NCI-H146 (cell line): ENCODE data around the gene RGS3.
"Not testable (repeated sequence)": the region's sequence is repeated elsewhere in the genome, so short reads cannot be mapped to it uniquely, and the experiment has no call there.

ENCODE experiments used
- DNase-seq: peaks from one replicate; lab custom pipeline; 2025; lab: John Stamatoyannopoulos, UW

RGS3 gene

DNA sequence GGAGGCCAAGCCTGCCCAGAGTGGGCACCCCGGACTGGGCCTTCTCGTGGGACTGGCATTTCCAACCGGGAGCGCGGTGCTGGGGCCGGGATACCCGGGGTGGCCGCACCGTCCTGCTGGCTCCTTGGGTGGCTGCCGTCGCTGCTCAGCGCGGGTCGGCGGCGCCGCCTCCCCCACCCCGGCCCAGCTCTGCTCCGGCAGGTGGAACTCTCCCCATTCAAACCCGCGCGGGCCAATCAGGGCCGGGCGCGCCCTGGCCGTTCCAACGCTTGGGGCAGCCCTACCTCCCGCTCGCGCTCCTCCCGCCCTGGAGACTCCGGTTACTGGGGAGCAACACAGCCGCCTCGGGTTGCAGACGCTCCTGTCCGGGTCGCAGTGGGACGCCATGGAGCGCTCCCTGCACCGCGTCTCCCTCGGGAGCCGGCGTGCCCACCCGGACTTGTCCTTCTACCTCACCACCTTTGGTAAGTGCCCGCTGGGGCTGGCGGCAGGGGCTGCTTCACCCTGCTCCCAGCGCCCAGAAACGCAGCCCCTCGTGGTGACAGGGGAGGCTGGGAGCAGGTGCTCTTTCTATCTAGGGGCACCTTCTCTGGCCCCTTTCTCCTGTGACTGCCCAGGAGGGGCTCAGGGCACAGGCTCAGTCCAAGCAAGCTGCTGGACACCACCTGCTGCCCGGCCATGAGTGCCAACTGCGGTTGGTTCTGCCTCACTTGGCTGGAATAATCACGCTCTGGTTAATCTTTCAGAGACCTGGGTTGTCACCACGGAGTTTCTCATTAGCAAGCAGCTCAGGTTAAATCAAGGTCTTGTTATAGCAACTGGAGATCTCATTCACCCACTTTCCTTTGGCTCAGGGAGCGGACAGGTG is at the start of gene RGS3:
RGS3 (plus strand) TSS at position 310 of the 868 bp plus-strand sequence; CDS start at position 386, 76 bp downstream.
- peak; percentile 82 for DNase-seq

DNA sequence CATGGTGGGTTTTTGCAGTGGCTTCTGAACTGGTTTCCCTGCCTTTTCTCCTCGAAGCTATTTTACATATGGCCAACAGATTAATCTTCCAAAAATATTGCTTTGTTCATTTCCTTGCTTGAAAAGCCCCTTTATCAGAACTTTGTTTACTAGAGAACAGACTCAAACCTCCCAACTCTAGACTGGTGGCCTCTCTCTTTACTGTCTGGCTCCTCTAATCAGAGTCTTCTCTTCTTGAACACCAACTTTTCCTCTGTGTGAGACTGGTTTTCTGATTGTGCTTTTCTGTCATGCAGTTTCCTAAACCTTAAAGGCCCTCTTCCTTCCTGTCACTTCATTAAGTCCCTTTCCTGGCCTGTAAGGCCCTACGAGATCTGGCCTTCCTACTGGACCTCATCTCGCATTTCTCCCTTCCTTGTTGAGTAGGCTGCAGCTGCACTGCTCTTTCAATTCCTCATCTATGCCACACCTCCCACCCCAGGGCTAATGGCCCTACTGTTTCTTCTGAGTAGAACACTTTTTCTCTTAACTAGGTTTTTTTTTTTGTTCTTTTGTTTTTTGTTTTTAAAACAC is 47.3 kb upstream of the RGS3 start:
- no peak for DNase-seq

DNA sequence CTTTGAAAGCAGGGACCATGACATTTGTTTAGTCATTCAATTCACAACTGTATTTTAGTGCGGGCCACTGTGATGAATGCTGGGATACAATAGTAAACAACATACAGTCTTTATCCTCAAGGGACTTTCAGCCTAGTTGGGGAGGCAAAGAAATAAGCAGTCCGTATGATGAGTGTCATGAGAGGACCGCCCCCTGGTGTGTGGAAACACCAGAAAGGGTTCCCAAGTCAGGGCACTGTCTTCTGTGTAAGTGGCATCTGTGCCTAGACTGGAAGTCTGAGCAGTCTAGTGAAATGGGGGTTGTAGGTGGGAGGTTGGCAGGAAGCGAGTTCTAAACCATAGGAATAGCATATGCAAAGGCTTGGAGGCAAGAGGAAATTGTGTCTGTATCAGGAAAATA is 46.2 kb upstream of the RGS3 start:
- DNase-seq, result no peak

DNA sequence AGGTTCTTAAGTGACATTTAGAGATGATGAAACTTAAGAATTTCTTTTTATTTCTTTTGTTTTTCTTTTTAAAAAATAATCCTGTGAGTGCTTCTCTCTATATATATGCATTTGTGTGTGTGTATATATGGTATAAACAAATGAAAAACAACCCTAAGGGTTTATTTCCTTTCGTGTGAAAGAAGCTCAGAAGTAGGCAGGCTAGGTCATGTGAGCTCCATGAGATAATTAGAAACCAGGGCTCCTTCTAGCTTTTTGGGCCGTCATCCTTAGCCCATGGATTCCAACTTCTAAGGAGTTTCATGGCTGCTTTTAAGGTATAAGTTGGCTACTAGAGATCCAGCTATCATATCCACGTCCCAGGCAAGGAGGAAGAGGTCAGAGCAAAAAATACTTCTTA is 41.8 kb upstream of the RGS3 start:
- no peak for DNase-seq

DNA sequence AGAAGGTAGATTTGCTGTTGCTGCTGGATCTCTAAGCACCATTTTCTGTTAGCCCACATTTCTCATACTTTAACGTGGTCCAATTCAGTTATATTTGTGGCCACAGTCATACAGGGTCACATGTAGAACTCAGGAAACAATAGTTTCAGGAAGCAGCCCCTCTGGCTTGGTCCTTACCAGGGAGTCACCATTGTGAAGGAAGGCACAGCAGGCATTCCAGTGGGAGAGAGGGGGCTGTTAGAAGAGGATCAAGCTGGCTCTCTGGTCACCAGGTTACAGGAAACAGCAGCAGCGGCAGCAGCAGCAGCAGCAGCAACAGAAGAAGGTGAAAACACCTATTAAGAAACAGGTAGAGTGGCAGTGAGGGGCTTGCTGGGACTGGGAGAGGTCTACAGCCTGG is 38.5 kb upstream of the RGS3 start:
- peak; percentile 24 for DNase-seq

DNA sequence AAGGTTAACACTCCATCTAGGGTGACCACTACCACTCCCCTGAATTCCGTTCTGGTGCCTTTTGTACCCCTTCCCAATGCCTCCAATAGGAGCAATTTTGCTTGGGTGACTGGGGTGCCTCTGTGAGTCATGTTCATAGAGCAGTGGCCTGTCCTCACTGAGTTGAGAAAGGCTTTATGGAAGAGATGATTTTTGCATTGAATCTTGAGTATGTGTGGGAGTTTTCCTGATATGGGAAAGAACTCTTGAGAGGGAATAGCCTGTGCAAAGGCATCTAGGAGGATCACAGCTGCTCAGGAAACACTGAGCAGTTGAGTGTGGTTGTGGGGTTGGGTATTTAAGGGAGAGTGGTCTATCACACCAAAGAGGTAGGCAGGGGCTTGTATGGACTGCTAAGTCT is 36.8 kb upstream of the RGS3 start:
- DNase-seq, result no peak

DNA sequence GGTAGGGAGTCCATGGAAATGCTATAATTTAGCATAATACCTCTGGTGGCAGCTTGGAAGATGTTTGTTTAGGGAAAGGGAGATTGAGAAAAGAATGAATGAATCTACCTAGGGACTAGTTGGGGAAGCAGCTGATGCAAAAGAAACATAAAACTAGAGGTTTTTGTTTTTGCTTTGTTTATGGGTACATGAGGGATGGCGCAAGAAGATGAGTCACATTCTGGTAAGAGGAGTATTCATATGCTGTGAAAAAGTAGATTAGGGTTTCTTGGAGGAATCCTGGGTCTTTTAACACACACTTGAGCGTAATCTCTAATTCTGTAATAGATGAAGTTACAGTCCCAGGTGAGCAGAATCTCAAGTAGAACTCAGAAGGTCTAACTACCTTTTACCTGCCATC is 35.9 kb upstream of the RGS3 start:
- DNase-seq, result no peak

DNA sequence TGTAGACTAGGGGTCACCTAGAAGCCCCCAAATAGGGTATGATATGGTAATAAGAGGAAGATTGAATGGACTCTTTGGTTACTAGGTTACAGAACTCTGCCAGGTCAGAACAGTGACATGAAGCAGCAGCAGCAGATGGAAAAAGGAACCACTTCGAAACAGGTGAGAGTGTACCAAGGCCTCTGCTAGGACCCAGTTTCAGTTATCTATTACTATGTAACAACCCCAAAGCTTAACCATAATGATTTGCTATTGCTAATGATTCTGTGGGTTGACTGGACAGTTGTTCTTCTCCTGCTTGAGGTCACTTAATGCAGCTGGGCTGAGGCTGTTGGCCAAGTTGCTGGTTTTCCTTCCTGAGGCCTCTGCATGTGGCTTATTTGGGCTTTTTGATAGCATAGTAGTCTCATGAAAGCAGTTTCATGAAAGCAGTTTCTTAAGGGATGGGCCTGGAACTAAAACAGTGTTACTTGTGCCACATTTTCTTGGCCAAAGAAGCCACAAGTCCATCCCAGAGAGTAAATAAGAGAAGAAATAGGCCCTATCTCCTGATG is 35.4 kb upstream of the RGS3 start:
- no peak for DNase-seq

DNA sequence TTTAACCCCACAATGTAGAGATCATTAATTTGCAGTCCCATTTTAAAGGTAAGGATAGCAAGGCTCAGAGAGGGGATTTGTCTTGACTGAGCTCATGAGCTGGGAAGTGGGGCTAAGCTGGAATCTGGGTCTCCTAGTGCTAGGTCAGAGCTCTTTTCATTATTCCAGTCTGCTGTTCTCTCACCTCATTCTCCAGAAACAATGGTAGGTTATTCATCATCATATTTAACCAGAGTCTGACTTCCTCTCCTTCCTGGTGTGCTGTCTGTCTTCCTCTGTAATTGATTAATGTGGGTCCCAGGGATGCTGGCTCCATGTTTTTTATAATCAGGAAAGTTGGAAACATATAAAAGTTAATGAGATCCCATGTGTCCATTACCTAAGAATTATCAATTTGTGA is 32.3 kb upstream of the RGS3 start:
- no peak for DNase-seq

DNA sequence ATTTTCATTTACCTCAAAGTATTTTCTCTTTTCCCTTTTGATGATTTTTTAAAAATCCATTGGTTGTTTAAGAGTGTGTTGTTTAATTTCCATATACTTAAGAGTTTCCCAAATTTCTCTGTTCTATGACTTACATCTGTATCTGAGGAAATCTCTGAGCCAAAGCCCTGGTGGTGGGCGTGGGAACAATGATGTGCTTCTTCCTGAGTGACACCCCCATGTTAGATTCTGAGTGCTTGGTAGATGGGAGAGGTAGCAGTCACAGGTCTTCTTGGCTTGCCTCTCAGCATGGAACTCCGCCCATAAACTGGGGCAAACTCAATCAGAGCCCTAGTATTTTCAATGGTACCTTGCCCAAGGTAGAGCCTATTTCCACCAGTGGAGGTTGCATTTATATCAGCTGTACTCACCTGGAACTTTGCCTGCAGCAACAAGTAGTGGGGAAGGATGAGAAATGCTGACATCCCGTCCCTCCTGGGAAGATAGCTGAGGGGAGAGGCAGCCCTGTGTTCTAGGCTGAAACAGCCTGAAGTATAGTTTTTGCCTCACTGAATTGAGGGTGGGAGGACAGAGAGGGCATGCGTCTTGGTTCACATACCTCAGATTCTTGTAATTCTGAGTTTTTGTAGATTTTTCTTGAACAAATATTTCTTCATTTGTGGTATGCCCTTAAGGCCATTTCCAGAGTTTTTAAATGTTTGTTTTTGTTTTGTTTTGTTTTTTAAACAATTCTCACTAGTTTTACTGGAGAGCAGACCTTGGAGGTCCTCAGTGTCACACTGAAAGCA is 26.6 kb upstream of the RGS3 start:
- no peak for DNase-seq

DNA sequence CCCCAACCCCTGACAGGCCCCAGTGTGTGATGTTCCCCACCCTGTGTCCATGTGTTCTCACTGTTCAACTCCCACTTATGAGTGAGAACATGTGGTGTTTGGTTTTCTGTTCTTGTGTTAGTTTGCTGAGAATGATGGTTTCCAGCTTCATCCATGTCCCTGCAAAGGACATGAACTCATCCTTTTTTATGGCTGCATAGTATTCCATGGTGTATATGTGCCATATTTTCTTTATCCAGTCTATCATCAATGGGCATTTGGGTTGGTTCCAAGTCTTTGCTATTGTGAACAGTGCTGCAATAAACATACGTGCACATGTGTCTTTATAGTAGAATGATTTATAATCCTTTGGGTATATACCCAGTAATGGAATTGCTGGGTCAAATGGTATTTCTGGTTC is 25.8 kb upstream of the RGS3 start:
- not testable (repeated sequence) for DNase-seq

DNA sequence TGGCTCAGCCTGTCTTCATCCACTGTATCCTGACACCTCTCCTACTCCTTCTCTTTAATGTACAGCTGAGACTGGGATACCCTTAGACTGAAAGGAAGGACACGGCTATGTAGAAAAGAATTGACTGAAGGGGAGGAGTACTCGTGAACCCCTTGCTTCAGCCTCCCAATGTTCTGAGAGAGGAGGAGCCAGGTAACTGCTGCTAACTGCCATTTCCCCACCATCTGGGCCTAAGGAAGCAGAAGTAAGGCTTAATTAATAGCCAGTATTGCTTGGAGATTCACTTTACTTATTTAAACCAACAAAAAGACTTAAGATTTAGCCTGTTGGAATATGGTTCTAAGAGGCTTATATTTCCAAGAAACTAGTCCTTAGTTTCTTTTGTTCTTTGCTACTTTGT is 18.8 kb upstream of the RGS3 start:
- no peak for DNase-seq

DNA sequence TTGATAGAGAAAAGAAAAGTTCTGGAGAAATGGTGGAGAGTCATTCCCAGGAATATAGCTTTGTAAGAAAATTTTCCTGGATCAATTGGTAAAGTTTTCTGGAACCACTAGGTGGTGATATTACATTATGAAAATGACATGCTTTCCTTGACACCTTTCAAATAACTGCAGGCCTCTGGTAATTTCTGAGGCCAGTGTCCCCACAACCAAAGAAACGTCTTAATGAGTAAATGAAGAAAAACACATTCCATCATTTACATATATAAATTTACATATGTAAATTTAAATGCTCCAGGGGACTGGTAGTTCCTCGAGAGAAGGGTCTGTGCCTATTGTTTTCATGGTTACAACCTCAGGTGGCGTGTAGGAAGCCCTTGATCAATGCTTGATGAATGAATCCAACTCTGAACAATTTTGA is 17.2 kb upstream of the RGS3 start:
- peak; percentile 38 for DNase-seq

DNA sequence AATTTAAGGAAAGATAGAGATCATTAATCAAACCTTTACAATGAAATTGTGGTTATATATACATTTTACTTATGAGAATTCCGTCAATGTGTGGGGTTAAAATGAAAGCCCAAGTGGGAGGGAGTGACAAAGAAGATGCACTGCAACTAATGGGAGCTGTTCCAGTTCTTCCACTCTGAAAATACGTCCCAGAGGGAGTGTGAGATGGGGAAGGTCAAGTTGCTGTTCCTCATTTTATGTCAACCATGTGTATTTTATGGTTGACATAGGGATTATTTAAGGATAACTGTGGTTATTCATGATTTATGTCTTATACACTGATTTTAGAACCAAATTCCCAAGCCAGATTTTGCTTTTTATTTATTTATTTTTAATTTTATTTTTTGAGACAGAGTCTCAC is 14.2 kb upstream of the RGS3 start:
- no peak for DNase-seq

DNA sequence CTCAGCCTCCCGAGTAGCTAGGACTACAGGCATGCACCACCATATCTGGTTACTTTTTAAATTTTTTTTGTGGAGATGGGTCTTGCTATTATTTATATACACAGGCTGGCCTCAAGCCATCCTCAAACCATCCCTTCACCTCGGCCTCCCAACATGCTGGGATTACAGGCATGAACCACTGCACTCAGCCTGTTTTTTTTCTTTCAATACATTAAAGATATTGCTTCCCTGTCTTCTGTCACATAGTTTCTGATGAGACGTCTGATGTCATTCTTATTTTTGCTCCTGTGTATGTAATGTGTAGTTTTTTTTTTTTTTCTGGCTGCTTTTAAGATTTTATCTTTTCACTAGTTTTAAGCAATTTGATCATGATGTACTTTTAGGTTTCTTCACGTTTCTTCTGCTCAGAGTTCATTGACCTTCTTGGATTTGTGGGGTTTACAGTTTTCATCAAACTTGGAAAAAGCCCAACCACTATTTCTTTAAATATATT is 11.4 kb upstream of the RGS3 start:
- DNase-seq, result no peak

DNA sequence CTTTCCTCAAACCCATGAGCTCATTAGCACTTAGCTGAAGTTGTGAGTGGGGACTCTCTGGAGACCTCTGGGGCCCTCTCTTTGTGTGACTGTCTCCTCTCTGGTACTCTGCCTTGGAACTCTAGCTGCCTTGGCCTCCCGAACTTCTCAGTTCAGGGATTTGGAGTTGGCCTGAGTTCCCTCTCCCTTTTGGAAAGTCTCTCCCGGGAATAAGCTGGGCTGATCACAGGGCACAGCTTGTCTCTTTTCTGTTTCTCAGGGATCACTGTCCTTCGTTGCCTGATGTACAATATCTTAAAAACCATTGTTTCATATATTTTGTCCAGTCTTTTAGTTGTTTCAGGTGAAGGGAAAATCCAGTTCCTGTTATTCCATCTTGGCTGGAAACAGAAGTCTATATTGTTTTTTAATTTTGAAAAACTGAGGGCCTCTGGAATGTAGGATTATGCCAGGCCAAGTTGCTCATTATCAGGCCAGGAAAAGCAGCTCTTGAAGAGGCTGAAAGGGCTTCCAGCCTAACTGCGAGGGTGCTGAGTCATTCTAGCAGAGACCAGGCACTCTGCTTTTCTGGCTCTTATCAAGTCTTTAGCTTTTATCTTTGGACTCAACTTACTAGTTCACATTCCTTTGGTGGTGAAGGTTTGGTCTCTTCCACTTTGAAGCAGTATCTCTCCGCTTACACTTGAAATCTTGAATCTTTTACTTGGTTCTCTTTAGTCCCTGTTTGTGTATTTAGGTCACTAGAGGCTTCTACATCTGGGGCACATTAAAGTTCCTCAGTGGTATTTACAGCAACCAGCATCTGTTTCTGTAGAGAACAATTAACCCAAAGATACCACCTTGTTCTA is 8.4 kb upstream of the RGS3 start:
- DNase-seq, result no peak

DNA sequence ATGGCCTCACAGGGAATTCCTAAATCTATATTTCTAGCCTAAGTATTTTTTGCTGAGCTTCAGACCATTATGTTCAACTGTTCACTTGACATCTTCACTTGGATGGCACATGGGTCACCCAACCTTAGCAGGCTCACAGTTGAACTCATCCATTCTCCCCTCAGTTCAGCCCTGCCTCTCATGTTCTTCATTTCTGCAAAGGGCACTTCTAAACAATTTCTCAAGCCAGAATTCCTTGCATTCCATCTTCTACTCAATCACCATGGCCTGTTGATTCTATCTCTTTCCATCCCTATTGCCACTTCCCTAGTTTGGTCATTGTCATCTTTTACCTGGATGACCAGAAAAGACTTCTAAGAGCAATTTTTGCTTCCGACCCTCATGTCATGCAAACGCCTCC is 7.3 kb upstream of the RGS3 start:
- DNase-seq, result no peak

DNA sequence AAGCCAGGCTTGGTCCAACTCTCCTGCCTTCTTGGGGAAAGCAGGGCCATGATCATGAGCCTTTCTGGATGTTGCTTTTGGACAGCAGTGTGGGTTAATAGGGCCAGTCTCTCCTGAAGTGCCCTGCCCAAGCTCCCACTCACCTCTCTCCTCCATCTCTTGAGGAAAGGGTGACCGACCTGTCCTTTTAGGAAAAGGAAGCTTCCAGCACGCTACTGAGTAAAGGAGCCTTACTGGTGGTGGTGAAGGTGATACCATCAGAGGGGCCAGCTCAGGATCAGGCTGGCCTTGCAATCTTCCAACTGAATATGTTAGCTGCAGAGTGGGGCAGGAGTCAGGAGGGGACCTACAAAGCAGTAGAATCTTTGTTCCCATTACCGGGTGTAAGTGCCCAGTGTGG is 2.2 kb upstream of the RGS3 start:
- DNase-seq, result no peak

DNA sequence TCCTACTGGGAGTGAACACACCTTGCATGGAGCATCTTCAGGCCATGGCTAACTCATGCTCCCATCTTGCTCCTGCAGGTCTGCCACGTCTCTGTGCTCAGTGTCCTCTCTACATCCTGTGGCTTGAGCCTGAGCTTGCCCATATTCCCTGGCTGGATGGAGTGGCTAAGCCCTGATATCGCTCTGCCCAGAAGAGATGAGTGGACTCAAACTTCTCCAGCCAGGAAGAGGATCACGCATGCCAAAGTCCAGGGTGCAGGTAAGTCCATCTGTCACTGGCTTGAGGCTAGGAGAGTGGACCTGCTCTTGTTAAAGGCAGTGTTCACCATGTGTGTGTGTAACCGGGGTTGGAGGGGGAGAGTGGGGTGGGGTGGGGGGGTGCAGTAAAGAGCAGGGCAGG is 1.6 kb upstream of the RGS3 start:
- no peak for DNase-seq

DNA sequence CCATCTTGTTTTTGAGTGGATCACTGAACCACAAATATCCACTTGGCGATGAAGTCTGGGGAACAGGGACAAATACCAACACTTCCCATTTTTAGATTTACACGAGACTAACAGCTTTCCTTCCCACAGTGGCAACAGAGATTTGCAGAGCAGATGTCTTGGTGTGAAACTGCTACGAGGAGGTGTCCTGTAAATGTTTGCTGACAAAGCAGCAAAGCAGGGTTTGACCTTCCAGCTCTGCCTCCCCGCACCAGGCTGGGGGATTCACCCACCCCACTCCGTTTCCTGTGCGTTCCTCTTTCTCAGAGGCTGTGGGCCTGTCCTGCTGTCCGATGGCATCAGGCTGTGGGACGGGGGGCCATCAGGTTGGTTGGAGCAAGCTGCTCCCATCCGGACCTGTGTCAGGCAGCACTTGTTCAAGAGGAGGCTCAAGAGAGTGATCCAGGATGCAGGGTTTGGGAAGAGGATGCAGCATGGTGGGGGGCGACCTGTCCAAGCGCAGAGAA is 693 bp upstream of the RGS3 start:
- DNase-seq, result no peak

DNA sequence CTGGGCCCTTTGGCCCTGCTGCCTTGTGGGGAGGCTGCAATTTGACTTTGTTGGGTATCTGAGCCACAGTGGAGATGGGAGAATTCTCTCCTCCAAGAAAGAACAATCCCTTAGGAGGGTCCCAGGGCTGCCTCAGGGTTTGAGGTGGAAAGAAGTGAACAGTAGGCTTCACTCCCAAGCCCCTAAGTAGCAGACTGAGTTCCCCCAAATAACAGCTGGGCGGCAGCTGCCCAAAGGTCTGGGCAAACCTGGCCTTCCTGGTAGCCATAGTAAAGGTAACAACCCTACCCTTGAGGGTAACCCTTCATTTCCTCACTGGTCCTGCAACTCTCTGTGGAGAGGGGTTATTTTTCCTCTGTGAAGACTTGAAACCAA is 746 bp downstream of the RGS3 start:
- DNase-seq, result no peak
